Coronary artery (tissue), 2 donors: ENCODE measurements around the gene ULK4.
A peak's percentile ranks its signal among the peaks of the same experiment; 100 is the strongest.
"Not testable (repeated sequence)": the region's sequence is repeated elsewhere in the genome, so short reads cannot be mapped to it uniquely, and the experiment has no call there.

Source experiments
- DNase-seq: peaks from one replicate; pipeline ENCODE4 v3.0.0-alpha.2; 2017; ENCODE audit warnings: low spot score
- H3K27ac ChIP-seq, 2 donors: fragments of 200-600 bp; sonication (generic); one replicate each; pipeline ENCODE4 v1.5.1; 2016 to 2019
- H3K4me3 ChIP-seq: fragments of 200-600 bp; sonication (generic); 2 replicates; pipeline ENCODE4 v1.5.1; 2016; ENCODE audit warnings: mild to moderate bottlenecking, moderate library complexity
- TF ChIP-seq, protein P1 (sequence below): fragments of 200-600 bp; sonication (generic); IDR thresholded peaks from one replicate; pipeline ENCODE4 v1.5.1; 2019; ENCODE audit warnings: antibody characterized with exemption

ULK4 gene

DNA sequence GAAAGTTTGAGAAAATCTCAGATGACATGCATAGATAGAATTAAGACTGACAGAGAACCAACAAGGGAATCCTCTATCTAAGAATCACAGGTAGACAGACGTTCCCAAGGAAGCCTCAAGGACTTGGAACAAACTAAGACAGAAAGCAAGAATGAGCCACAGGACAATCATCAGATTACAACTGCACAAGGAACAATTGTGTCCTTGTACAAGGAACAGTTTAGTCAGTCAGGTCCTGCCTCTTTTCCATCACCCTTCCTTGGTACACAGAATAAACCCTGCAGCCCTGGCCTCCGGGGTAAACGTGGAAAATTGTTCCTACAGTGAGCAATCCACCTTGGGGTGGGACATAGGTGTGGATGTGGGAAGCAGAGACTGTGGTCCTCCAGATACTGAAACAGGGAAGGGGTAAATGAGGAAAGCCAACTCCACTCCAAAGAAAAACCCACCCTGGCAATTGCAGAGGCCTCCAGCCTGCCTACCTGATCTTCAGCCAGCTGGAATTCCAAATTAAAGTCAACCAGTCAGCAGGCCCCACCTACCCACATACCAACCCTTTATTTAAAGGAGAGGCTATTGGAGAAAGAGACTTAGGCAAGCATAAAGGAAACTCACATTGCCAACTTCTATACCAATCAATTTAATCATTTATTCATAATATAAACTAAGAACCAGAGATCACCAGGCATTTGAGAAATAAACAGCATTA lies 73.4 kb downstream of the ULK4 start:
- Histone ChIP-seq H3K27ac (no peak overlapping the region), H3K4me3 (no peak overlapping the region)
- TF ChIP-seq, protein P1, sequence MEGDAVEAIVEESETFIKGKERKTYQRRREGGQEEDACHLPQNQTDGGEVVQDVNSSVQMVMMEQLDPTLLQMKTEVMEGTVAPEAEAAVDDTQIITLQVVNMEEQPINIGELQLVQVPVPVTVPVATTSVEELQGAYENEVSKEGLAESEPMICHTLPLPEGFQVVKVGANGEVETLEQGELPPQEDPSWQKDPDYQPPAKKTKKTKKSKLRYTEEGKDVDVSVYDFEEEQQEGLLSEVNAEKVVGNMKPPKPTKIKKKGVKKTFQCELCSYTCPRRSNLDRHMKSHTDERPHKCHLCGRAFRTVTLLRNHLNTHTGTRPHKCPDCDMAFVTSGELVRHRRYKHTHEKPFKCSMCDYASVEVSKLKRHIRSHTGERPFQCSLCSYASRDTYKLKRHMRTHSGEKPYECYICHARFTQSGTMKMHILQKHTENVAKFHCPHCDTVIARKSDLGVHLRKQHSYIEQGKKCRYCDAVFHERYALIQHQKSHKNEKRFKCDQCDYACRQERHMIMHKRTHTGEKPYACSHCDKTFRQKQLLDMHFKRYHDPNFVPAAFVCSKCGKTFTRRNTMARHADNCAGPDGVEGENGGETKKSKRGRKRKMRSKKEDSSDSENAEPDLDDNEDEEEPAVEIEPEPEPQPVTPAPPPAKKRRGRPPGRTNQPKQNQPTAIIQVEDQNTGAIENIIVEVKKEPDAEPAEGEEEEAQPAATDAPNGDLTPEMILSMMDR: no peak
- DNase-seq: no peak

DNA sequence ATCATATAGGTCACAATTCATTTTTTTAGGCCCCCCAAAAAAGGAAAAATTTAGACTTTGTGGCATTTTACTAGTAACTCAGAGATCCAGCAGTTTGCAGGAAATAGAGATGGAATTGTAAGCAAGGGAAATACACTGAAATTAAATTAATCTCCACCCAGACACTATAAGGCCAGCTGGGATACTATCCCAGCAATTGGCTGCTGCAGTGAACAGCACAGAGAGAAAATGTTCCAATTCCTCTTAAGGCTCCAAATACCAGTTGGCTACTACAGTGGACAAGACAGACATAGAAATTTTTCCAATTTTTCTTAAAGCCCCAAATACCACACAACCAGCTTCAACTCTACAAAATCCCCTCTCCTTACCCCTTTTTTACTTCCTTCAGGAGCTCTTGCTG lies 78.9 kb downstream of the ULK4 start:
- no peak for DNase-seq
- Histone ChIP-seq H3K27ac (no peak overlapping the region), H3K4me3 (no peak overlapping the region)
- TF ChIP-seq, protein P1: no peak

DNA sequence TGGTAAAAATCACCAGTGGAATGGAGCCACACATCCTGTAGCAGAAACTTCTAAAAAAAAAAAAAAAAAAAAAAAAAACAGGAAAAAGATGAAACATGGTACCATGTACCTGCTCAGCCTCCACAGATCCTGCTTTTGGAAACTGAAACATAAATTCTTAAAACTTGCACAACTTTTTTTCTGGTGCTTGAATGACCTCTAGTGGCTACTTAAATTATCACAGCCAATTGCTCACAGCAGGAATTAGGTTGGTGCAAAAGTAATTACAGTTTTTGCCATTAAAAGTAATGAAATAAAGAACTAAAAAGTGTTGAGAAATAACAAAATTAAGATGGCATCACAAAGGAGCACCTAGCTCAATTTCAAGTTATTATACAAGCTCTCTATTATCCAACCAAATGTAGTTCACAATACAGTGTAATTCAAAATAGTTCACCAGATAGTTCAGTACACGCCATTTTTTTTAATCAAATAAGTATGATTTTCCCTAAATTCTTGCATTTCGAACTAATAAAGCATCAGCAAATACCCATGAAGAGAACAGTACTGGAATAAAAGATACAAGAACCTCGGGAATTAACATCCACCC lies 80.6 kb downstream of the ULK4 start:
- TF ChIP-seq, protein P1: peak; percentile 59
- Histone ChIP-seq H3K4me3 (no peak overlapping the region), H3K27ac (no peak overlapping the region)
- DNase-seq: no peak

DNA sequence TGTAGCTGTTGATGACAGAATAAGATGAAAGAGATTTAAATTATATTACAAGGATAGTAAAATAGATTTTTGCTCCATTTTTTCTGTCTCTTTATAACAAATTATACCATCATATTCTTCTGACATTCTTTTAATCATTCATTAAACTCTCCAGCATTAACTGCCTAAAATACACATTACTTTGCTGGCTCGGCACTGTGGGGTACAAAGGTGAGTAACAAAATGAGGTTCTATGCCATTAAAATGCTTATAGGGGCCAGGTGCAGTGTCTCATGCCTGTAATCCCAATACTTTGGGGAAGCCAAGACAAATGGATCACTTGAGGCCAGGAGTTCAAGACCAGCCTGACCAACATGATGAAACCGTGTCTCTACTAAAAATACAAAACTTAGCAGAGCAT lies 81.5 kb downstream of the ULK4 start:
- DNase-seq: no peak
- TF ChIP-seq, protein P1: no peak

DNA sequence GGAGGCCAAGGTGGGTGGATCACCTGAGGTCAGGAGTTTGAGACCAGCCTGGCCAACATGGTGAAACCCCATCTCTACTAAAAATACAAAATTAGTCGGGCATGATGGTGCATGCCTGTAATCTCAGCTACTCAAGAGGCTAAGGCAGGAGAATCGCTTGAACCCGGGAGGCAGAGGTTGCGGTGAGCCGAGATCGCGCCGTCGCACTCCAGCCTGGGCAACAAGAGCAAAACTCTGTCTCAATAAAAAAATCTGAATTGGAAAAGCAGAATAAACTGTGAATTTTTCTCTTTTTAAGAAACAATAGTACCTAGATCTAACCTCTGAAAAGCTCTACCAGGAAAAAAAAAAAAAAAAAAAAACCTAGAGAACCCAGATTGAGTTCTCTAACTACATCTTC lies 84.2 kb downstream of the ULK4 start:
- not testable (repeated sequence) for H3K4me3 ChIP-seq, DNase-seq, H3K27ac ChIP-seq

More for the DNA sequence above, 81.5 kb downstream of the ULK4 start:
- Histone ChIP-seq H3K27ac (no peak overlapping the region), H3K4me3 (no peak overlapping the region)

DNA sequence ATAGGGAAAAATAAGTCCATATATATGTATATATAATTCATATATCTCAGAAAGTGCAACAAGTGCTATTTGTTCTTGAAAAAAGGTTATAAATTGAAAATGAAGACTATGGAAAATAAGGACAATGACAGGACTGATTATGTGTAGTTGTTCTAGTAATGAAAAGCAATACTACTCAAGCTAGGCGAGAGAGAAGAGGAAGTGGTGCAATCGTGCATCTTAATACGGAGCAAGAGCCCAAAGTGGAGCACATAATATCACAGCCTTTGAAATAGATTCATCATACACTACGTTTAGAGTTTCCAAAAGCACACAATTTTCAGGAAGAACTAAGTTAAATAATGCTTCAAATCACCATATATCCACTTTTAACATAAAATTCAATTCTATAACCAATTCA lies 87.9 kb downstream of the ULK4 start:
- DNase-seq: no peak
- H3K27ac ChIP-seq: no peak overlapping the region
- H3K4me3 ChIP-seq: no peak overlapping the region
- TF ChIP-seq, protein P1: no peak

DNA sequence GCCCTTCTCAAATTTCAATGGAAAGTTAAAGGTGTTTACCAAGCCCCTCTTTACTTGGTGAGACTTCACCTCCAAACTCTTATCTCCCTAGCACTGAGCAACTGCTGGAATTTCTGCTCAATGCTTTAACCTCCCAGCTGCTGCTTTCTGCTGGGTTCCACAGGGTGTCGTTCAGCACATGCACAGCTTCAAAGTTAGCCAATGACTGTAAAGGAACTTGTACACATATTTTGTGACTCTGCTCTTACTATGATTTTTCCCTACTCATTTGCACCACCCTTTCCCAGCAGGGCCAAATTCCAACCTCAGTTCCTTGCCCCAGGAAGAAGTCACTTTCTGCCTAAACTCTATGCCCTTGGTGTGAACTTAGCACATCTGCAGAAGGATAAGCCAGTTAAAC lies 89.7 kb downstream of the ULK4 start:
- H3K27ac ChIP-seq: no peak overlapping the region
- no peak overlapping the region for H3K4me3 ChIP-seq
- TF ChIP-seq, protein P1: no peak
- no peak for DNase-seq
